HepG2 (cell line): Measurements from ENCODE around the gene FSCN2. TPM values are rescaled to one million over a fixed set of nuclear protein-coding genes. Genes with fewer than 3 reads are reported as not detected.

Source experiments
- EED ChIP-seq: sonication (generic); formaldehyde crosslinking; IDR thresholded peaks from 2 replicates; pipeline ENCODE4 v1.5.0; 2020; ENCODE audit warnings: mild to moderate bottlenecking, missing genetic modification reagents
- FOXK1 ChIP-seq: sonication (generic); formaldehyde crosslinking; IDR thresholded peaks from 2 replicates; pipeline ENCODE4 v1.4.0; 2020; ENCODE audit warnings: low read depth, missing genetic modification reagents, borderline replicate concordance
- GABPA ChIP-seq, 2 experiments: IDR thresholded peaks; 2 replicates each; pipeline ENCODE4 v1.6.1; 2011 to 2016; ENCODE audit warnings: low read depth in 2 of 2, low read length in 1 of 2, missing biosample characterization in 1 of 2, missing genetic modification characterization in 1 of 2
- GLI4 ChIP-seq: sonication (generic); formaldehyde crosslinking; IDR thresholded peaks from 2 replicates; pipeline ENCODE4 v1.5.1; 2020; ENCODE audit warnings: missing genetic modification reagents, mild to moderate bottlenecking, moderate library complexity, borderline replicate concordance
- HMG20B ChIP-seq: conservative IDR thresholded peaks from 2 replicates; pipeline ENCODE4 v1.6.1; 2016; ENCODE audit warnings: missing genetic modification reagents, missing compliant biosample characterization
- KLF6 ChIP-seq: IDR thresholded peaks from 2 replicates; pipeline ENCODE4 v1.8.0; 2016; ENCODE audit warnings: missing biosample characterization, missing genetic modification reagents
- LCORL ChIP-seq, 2 experiments: fragments of 450-650 bp in 1 of 2; sonication (generic) in 1 of 2; formaldehyde crosslinking in 1 of 2; IDR thresholded peaks; 2 replicates each; pipeline versions ENCODE4 v1.5.0 to v1.6.1; 2017 to 2020; ENCODE audit warnings: antibody characterized with exemption in 1 of 2, missing genetic modification reagents in 1 of 2
- MAFG ChIP-seq: sonication (generic); formaldehyde crosslinking; IDR thresholded peaks from 2 replicates; pipeline ENCODE4 v1.5.1; 2020; ENCODE audit warnings: mild to moderate bottlenecking, missing genetic modification reagents
- NKX3-1 ChIP-seq: sonication (generic); formaldehyde crosslinking; IDR thresholded peaks from 2 replicates; pipeline ENCODE4 v1.5.0; 2020; ENCODE audit warnings: missing genetic modification reagents
- NR2F2 ChIP-seq: IDR thresholded peaks from 2 replicates; pipeline ENCODE4 v1.6.1; 2012; ENCODE audit warnings: low read depth, inconsistent platforms, borderline replicate concordance
- SMAD3 ChIP-seq: sonication (generic); formaldehyde crosslinking; IDR thresholded peaks from 2 replicates; pipeline ENCODE4 v1.4.0; 2020; ENCODE audit warnings: missing genetic modification reagents
- SNAI1 ChIP-seq: sonication (generic); formaldehyde crosslinking; IDR thresholded peaks from 2 replicates; pipeline ENCODE4 v1.5.0; 2020; ENCODE audit warnings: mild to moderate bottlenecking, missing genetic modification reagents, borderline replicate concordance
- SRF ChIP-seq: IDR thresholded peaks from 2 replicates; pipeline ENCODE4 v1.6.1; 2011; ENCODE audit warnings: mild to moderate bottlenecking, low read depth, low read length, moderate library complexity
- TCF12 ChIP-seq, 2 experiments: fragments of 450-650 bp in 1 of 2; sonication (generic) in 1 of 2; formaldehyde crosslinking in 1 of 2; IDR thresholded peaks; 2 replicates each; pipeline versions ENCODE4 v1.6.1 to v1.8.0; 2017 to 2022; ENCODE audit warnings: antibody characterized with exemption in 1 of 2, mild to moderate bottlenecking in 1 of 2, missing genetic modification reagents in 1 of 2, moderate library complexity in 1 of 2
- THAP8 ChIP-seq: sonication (generic); formaldehyde crosslinking; IDR thresholded peaks from 2 replicates; pipeline ENCODE4 v1.5.1; 2020; ENCODE audit warnings: missing genetic modification reagents, mild to moderate bottlenecking, borderline replicate concordance
- YY1 ChIP-seq: IDR thresholded peaks from 2 replicates; pipeline ENCODE4 v1.6.1; 2011; ENCODE audit warnings: low read length, low read depth, moderate library complexity, mild to moderate bottlenecking; ENCODE audit not compliant: insufficient read depth, insufficient replicate concordance
- ZFP1 ChIP-seq: IDR thresholded peaks from 2 replicates; pipeline ENCODE4 v1.6.1; 2016
- ZFP36L1 ChIP-seq: sonication (generic); formaldehyde crosslinking; IDR thresholded peaks from 2 replicates; pipeline ENCODE4 v1.8.0; 2022; ENCODE audit warnings: mild to moderate bottlenecking, missing genetic modification reagents, moderate library complexity
- ZFP37 ChIP-seq: sonication (generic); formaldehyde crosslinking; IDR thresholded peaks from 2 replicates; pipeline ENCODE4 v1.4.0; 2020; ENCODE audit warnings: missing genetic modification reagents, borderline replicate concordance
- ZFP82 ChIP-seq: sonication (generic); formaldehyde crosslinking; IDR thresholded peaks from 2 replicates; pipeline ENCODE4 v1.5.1; 2020; ENCODE audit warnings: mild to moderate bottlenecking, missing genetic modification reagents, borderline replicate concordance
- ZNF441 ChIP-seq: sonication (generic); formaldehyde crosslinking; IDR thresholded peaks from 2 replicates; pipeline ENCODE4 v1.7.0; 2021; ENCODE audit warnings: missing genetic modification reagents, borderline replicate concordance
- ZNF550 ChIP-seq: sonication (generic); formaldehyde crosslinking; IDR thresholded peaks from 2 replicates; pipeline ENCODE4 v1.4.0; 2020; ENCODE audit warnings: mild to moderate bottlenecking, missing genetic modification reagents, borderline replicate concordance
- ZNF766 ChIP-seq: sonication (generic); formaldehyde crosslinking; IDR thresholded peaks from 2 replicates; pipeline ENCODE4 v1.5.0; 2020; ENCODE audit warnings: missing genetic modification reagents, borderline replicate concordance
- polyA plus RNA-seq, 8 experiments: library from polyadenylated mRNA; depleted of rRNA in 3 of 8; stranded (reverse) in 7 of 8; unstranded in 1 of 8; fragments of >200 nt; fragmentation: Illumina TruSeq in 4 of 8; extraction: Trizol in 4 of 8; gene quantifications; 2 replicates each; pipeline versions ENCODE4 v1.2.1 to v1.2.3, GENCODE V29; 2011 to 2016; ENCODE audit warnings: low read depth in 4 of 8, missing spikeins in 1 of 8, mixed read lengths in 1 of 8; ENCODE audit not compliant: insufficient read depth in 1 of 8
- total RNA-seq, 5 experiments: library from RNA; depleted of rRNA; stranded (reverse); fragments of >200 nt; fragmentation: Illumina TruSeq; extraction: Trizol; gene quantifications; 2 replicates each; pipeline ENCODE4 v1.2.3, GENCODE V29; 2016; ENCODE audit warnings: low read depth in 1 of 5
- TF ChIP-seq, protein P1 (sequence below): sonication (generic); formaldehyde crosslinking; IDR thresholded peaks from 2 replicates; pipeline ENCODE4 v1.4.0; 2020; ENCODE audit warnings: missing genetic modification reagents
- TF ChIP-seq, protein P2 (sequence below): sonication (generic); formaldehyde crosslinking; IDR thresholded peaks from 2 replicates; pipeline ENCODE4 v1.4.0; 2020; ENCODE audit warnings: low read depth, missing genetic modification reagents

Gene FSCN2
- total and polyA plus RNA-seq, 2 of the 13 experiments (the other 11 are each of a cell fraction or from before 2014, with no cell fraction given) = 0.09 TPM; not detected in 1

DNA sequence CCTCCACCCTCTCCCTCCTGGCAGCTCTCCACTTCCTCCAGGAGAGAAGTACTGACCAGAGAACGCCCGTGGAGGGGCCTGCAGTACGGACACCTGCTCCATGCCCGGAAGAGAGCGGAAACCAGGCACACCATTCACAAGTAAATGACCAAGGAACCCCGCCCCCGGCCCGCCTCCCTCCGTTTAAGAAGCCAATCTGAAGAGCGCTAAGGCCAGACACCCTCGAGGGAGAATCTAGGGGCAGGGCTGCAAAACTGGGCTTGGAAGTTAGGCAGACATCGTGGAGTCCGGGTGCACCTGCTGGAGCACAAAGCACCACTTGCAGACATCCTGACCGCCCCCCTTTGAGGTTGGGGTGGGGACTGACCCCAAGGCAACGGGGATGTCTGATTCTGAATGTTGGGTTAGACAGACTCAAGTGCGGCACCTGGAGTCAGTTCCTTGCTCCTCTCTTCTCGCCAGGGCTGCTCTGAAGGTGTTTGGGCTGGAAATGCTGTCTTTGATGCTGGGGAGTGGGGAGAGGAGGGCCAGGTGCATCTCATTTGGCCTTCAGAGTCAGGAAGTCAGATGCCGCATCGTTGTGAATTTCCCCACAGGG lies 24.9 kb downstream of the FSCN2 start (continued):
- no peak for TF ChIP-seq FOXK1 (CRISPR knock-in tag)
- 0 out of 2 replicates have a peak, but pooled peaks have one; percentile 35 for TF ChIP-seq ZNF441
- no peak for TF ChIP-seq YY1
- no peak for TF ChIP-seq ZNF550 (CRISPR knock-in tag)
- no peak for TF ChIP-seq KLF6 (CRISPR knock-in tag)
- no peak for TF ChIP-seq ZFP1 (CRISPR knock-in tag)
- no peak for TF ChIP-seq SRF
- no peak; the same call in 1 of the 2 replicates for TF ChIP-seq ZNF766 (CRISPR knock-in tag)
- TF ChIP-seq ZFP82 (CRISPR knock-in tag) = no peak
- no peak for TF ChIP-seq EED (CRISPR knock-in tag)
- no peak for TF ChIP-seq SNAI1 (CRISPR knock-in tag)
- TF ChIP-seq, protein P1, sequence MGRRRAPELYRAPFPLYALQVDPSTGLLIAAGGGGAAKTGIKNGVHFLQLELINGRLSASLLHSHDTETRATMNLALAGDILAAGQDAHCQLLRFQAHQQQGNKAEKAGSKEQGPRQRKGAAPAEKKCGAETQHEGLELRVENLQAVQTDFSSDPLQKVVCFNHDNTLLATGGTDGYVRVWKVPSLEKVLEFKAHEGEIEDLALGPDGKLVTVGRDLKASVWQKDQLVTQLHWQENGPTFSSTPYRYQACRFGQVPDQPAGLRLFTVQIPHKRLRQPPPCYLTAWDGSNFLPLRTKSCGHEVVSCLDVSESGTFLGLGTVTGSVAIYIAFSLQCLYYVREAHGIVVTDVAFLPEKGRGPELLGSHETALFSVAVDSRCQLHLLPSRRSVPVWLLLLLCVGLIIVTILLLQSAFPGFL (CRISPR knock-in tag) = no peak
- TF ChIP-seq NR2F2 = no peak
- no peak for TF ChIP-seq TCF12 (IDR thresholded peaks at IDR 0.05)
- TF ChIP-seq TCF12 (CRISPR knock-in tag; IDR thresholded peaks at IDR 0.05) = no peak
- TF ChIP-seq GLI4 = peak; percentile 16; the same call in 1 of the 2 replicates
- no peak for TF ChIP-seq ZFP37 (CRISPR knock-in tag)
- TF ChIP-seq NKX3-1 = no peak
- no peak for TF ChIP-seq GABPA (IDR thresholded peaks at IDR 0.05; ENCODE audit: low read depth, low read length)
- TF ChIP-seq GABPA (CRISPR knock-in tag; IDR thresholded peaks at IDR 0.05; ENCODE audit: low read depth) = peak; percentile 30; the same call in 1 of the 2 replicates
- no peak for TF ChIP-seq HMG20B (CRISPR knock-in tag)
- no peak for TF ChIP-seq LCORL (IDR thresholded peaks at IDR 0.05)
- no peak for TF ChIP-seq LCORL (CRISPR knock-in tag; IDR thresholded peaks at IDR 0.05)
- TF ChIP-seq ZFP36L1 (CRISPR knock-in tag) = no peak
- TF ChIP-seq THAP8 (CRISPR knock-in tag) = no peak
- TF ChIP-seq MAFG (CRISPR knock-in tag) = no peak
- 0 out of 2 replicates have a peak, but pooled peaks have one; percentile 21 for TF ChIP-seq SMAD3 (CRISPR knock-in tag)
- TF ChIP-seq, protein P2, sequence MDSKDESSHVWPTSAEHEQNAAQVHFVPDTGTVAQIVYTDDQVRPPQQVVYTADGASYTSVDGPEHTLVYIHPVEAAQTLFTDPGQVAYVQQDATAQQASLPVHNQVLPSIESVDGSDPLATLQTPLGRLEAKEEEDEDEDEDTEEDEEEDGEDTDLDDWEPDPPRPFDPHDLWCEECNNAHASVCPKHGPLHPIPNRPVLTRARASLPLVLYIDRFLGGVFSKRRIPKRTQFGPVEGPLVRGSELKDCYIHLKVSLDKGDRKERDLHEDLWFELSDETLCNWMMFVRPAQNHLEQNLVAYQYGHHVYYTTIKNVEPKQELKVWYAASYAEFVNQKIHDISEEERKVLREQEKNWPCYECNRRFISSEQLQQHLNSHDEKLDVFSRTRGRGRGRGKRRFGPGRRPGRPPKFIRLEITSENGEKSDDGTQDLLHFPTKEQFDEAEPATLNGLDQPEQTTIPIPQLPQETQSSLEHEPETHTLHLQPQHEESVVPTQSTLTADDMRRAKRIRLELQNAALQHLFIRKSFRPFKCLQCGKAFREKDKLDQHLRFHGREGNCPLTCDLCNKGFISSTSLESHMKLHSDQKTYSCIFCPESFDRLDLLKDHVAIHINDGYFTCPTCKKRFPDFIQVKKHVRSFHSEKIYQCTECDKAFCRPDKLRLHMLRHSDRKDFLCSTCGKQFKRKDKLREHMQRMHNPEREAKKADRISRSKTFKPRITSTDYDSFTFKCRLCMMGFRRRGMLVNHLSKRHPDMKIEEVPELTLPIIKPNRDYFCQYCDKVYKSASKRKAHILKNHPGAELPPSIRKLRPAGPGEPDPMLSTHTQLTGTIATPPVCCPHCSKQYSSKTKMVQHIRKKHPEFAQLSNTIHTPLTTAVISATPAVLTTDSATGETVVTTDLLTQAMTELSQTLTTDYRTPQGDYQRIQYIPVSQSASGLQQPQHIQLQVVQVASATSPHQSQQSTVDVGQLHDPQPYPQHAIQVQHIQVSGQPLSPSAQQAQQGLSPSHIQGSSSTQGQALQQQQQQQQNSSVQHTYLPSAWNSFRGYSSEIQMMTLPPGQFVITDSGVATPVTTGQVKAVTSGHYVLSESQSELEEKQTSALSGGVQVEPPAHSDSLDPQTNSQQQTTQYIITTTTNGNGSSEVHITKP (CRISPR knock-in tag) = peak; percentile 9; the same call in 1 of the 2 replicates
